NT2/D1 (cell line): ENCODE data around the gene CIAO2B.

Experiments
- DNase-seq: peaks from one replicate; pipeline ENCODE4 v3.0.0-alpha.2; 2011; ENCODE audit warnings: low read depth, low spot score
- H3K27me3 ChIP-seq: 2 replicates; pipeline ENCODE4 v1.6.0; 2011; ENCODE audit warnings: mild to moderate bottlenecking; ENCODE audit not compliant: insufficient read length, insufficient read depth
- H3K36me3 ChIP-seq: 2 replicates; pipeline ENCODE4 v1.6.1; 2011; ENCODE audit warnings: mild to moderate bottlenecking, low read length, mixed read lengths; ENCODE audit not compliant: insufficient read depth, insufficient read length
- H3K4me1 ChIP-seq: 2 replicates; pipeline ENCODE4 v1.5.1; 2011; ENCODE audit not compliant: insufficient read depth, insufficient read length
- H3K4me3 ChIP-seq: 2 replicates; pipeline ENCODE4 v1.5.1; 2011; ENCODE audit warnings: low read depth; ENCODE audit not compliant: insufficient read length
- H3K9ac ChIP-seq: 2 replicates; pipeline ENCODE4 v1.6.0; 2011; ENCODE audit warnings: low read depth; ENCODE audit not compliant: insufficient read length
- H3K9me3 ChIP-seq: 2 replicates; pipeline ENCODE4 v1.5.1; 2011; ENCODE audit warnings: mild to moderate bottlenecking, low read length; ENCODE audit not compliant: insufficient read depth
- SUZ12 ChIP-seq: IDR thresholded peaks from 2 replicates; pipeline ENCODE4 v1.6.1; 2011; ENCODE audit not compliant: insufficient read length, insufficient read depth; ENCODE audit errors: extremely low read depth
- YY1 ChIP-seq: IDR thresholded peaks from 2 replicates; pipeline ENCODE4 v1.6.1; 2011; ENCODE audit not compliant: insufficient read length, insufficient read depth
- ZNF274 ChIP-seq: IDR thresholded peaks from 2 replicates; pipeline ENCODE4 v1.6.1; 2011; ENCODE audit warnings: mild to moderate bottlenecking, low read depth, low read length

CIAO2B gene

DNA sequence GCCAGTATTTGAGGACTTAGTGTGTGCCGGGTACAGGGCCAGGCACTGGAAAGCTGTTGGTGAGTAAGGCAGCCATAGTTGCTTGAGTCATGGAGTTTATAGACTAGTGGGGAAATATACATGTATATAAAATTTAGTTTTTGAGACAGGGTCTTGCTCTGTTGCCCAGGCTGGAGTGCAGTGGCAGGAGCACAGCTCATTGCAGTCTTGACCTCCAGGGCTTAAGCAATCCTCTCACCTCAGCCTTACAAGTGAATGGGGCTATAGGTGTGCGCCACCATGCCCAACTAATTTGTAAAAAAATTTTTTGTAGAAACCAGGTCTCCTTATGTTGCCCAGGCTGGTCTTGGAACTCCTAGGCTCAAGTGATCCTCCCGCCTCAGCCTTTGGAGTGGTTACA lies 51.5 kb downstream of the CIAO2B start:
- Histone ChIP-seq H3K27me3 (no peaks in the 10 kb centered on the region), H3K9ac (no peak overlapping the region), H3K4me1 (peaks cover 9% of the 10 kb centered on the region), H3K4me3 (no peak overlapping the region), H3K9me3 (no peaks in the 10 kb centered on the region), H3K36me3 (peaks cover 26% of the 10 kb centered on the region)
- DNase-seq: no peak
- TF ChIP-seq SUZ12 (no peak), YY1 (no peak), ZNF274 (no peak)
